Measurements from ENCODE around the gene KRT73. TPM values are rescaled to one million over a fixed set of nuclear protein-coding genes. Genes with fewer than 3 reads are reported as not detected.

Gene KRT73
- total RNA-seq, 2 experiments from 2014 or later: 8.2 to 8.6 TPM

DNA sequence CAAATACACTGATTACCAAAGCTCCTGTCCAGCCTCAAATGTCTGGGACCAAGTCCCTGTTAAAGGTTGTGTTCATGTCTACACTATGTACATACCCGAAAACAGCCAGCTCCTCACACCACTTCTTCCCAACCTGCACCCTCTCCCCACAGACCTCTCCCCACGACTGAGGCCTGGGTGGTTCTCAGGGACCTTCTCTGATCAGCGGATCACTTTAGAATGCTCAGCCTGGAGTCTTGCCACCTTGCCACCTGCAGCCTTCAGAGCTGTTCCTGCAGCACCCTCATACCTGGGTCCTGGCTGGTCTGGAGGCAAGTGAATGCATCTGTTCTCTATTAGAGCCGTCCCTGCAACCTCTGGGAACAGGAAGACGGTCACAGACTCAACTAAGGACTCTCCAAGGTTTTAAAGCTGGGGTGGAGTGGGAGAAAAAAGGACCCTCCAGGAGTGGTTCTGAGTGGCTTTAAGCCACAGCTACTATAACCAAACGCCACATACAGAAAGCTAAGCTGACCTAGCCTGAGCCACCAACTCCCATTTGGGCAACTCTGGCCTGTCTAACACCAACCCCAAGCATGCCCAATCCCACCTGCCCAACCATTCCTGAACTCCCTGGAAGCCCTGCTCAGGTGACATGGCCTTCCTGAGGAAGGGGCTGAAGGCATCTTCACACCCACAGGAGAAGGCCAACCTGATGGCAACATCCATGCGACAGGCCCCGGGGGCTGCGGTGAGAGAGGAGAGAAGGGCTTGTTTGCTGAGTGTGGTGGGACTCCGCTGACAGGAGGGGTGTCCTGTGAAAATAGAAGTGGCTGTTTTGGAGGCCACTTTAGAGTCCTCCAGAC, 25.1 kb upstream of the KRT73 start:
- Mint-ChIP-seq H3K9me3 (peaks cover 19% of the 10 kb centered on the region), H3K4me3 (no peak overlapping the region), H3K36me3 (ENCODE audit: low read depth) (peaks cover 22% of the 10 kb centered on the region), H3K27me3 (peaks cover 7% of the 10 kb centered on the region), H3K4me1 (peaks cover 66% of the 10 kb centered on the region), H3K27ac (peak overlapping the region; percentile 76)
- ChIA-PET CTCF (interaction anchor here (0.9 to 1.4 kb wide), 2 partner anchors 33 to 236 kb away, joined by 3 to 4 read pairs; no protein-coding TSS in a partner anchor), POLR2A (no interaction called here)
- no peak for DNase-seq

DNA sequence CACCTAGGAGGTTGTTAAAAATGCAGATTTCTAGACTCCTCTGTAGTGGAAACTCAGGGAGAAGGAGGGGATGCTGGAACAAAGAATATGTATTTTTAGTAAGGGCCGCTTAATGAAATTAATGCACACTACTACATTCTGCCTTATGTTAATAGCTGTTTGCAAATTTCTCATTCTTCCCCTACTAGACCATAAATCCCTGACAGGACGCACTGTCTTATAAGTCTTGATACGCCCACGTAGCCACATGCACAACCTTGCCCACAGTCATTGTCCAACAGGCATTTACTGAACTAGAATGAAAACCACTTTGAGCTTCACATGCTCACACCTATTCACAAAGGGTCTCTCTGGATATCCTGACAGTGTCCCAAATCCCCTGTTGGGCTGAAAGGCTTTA, 23.1 kb upstream of the KRT73 start:
- POLR2A ChIA-PET: no interaction called here
- H3K36me3 Mint-ChIP-seq (ENCODE audit: low read depth): peaks cover 16% of the 10 kb centered on the region
- peaks cover 9% of the 10 kb centered on the region for H3K27me3 Mint-ChIP-seq

DNA sequence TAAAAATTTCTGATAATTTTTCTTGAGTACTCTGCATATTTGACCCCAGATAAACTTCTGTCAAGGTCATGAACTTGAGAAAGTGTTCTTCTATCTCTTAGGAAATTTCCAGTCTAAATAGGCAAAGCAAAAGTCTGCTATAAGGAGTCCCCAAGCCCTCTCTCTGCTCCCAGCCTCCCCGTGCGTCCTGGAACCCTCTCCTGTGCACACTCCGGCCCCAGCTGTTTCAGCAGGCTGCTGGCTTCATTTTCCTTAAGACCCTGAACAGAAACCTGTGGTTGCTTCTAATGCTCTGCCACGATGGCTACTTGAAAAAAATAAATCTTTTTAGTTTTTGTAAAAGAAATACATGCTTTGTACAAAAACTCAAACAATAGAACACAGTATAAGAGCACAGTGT, 18.9 kb upstream of the KRT73 start:
- peak; percentile 3 for DNase-seq
- H3K4me3 Mint-ChIP-seq: no peak overlapping the region
- H3K27me3 Mint-ChIP-seq: peaks cover 9% of the 10 kb centered on the region
- H3K27ac Mint-ChIP-seq: no peak overlapping the region
- H3K9me3 Mint-ChIP-seq: peaks cover 8% of the 10 kb centered on the region
- CTCF ChIA-PET: no interaction called here
- no peaks in the 10 kb centered on the region for H3K36me3 Mint-ChIP-seq (ENCODE audit: low read depth)
- peaks cover 45% of the 10 kb centered on the region for H3K4me1 Mint-ChIP-seq
- POLR2A ChIA-PET: no interaction called here

More for the DNA sequence above, 23.1 kb upstream of the KRT73 start:
- H3K4me1 Mint-ChIP-seq: peaks cover 51% of the 10 kb centered on the region
- no peak overlapping the region for H3K4me3 Mint-ChIP-seq
- H3K27ac Mint-ChIP-seq: no peak overlapping the region
- CTCF ChIA-PET: no interaction called here
- DNase-seq: no peak
- H3K9me3 Mint-ChIP-seq: peaks cover 19% of the 10 kb centered on the region

DNA sequence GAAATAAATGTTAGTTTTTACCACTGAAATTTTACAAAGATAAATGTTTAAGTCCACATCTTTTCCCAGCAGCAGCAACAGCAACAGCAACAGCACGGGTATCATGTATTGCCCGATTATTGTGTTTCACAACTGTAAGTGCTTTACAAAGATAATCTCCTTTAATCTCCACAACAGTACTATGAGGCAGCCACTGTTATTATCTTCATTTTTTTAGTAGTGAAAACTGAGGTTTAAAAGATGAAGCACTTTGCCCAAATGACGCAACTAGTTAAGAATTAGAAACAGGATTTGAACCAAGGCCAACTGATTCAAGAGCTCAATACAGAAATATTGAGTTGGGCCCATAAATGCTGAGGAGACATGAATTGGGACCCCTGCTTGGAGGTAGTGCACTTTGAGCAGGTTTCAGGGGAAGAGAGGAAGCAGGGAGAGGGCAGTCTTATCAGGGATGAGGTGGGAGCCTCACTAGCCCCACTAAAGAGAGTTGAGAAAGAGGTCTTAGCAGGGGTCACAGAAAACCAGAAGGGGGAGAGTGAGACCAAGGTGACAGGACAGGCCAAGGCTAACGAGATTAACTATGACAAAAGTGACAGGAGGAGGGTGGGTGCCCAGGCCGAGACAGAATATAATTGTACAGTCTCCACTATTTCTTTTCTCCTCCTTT, 18.4 kb upstream of the KRT73 start:
- DNase-seq: no peak
- Mint-ChIP-seq H3K36me3 (ENCODE audit: low read depth) (no peaks in the 10 kb centered on the region), H3K4me3 (no peak overlapping the region), H3K27me3 (peaks cover 9% of the 10 kb centered on the region), H3K4me1 (peaks cover 45% of the 10 kb centered on the region), H3K9me3 (peaks cover 8% of the 10 kb centered on the region), H3K27ac (peak overlapping the region; percentile 47)
- ChIA-PET POLR2A (no interaction called here), CTCF (interaction anchor here (1.3 kb wide), 1 partner anchor 19 kb away, joined by 3 read pairs; no protein-coding TSS in a partner anchor)

DNA sequence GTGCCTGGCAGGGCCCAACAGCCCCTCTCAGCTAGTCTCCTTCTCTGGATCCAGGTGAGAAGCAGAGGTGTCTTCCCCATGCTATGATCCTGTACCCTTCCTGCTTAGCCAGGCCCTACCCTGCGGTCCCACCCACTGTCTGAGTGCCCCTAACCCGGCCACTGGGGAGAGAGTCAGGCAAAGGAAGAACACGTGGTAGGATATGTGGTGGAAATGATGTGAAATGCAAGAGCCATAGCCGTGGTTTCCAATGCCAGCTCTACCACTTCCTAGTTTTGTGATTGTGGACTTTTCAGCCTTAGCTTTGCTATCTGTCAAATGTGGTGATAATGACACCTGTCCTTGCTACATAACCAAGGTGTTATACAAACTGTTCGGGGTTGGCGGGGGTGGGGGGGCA, 17.8 kb upstream of the KRT73 start:
- CTCF ChIA-PET: interaction anchor here (1.3 kb wide), 1 partner anchor 19 kb away, joined by 3 read pairs; no protein-coding TSS in a partner anchor
- H3K9me3 Mint-ChIP-seq: peaks cover 8% of the 10 kb centered on the region
- POLR2A ChIA-PET: no interaction called here
- peaks cover 9% of the 10 kb centered on the region for H3K27me3 Mint-ChIP-seq
- H3K27ac Mint-ChIP-seq: peak overlapping the region; percentile 47
- no peak overlapping the region for H3K4me3 Mint-ChIP-seq
- DNase-seq: peak; percentile 6
- H3K4me1 Mint-ChIP-seq: peaks cover 47% of the 10 kb centered on the region
- no peaks in the 10 kb centered on the region for H3K36me3 Mint-ChIP-seq (ENCODE audit: low read depth)

DNA sequence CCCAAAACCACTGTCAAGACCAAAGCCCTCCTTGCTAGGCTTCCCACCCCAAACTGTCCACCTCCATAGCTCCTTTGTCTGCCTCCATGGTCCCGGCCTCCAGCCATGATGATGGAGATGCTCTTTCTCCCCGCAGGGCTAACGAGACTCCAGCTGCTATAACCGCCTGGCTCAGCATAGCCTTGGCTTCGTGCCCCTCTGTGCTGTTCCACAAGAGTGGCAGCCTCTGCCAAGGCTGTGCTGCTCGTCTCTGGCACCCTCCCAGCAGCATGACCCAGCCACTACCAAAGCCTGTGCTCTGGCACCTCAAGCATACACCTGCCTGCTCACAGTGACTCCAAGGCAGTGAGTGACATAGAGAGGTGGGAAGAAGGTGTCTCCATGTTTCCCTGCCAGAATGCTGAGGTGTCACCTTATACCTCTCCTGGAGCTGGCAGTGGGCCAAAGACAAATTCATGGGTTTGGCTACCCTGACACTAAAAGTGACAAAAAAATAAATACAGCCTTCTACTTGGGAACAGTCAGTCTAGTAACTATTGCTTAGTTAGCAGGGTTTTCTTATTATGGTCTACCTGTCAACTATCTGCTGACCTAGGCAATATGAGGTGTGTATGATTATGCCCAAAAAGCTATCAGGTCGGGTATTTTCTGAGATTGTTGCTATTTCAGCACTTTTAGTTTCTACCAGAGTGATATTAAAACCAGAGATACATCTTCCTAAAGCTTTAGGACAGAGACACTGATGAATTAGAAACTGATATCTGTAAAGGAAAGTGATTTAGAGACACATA, 16.1 kb upstream of the KRT73 start:
- Mint-ChIP-seq H3K9me3 (peaks cover 4% of the 10 kb centered on the region), H3K27me3 (peaks cover 4% of the 10 kb centered on the region), H3K27ac (peak overlapping the region; percentile 78), H3K4me1 (peaks cover 63% of the 10 kb centered on the region), H3K4me3 (no peak overlapping the region), H3K36me3 (ENCODE audit: low read depth) (no peaks in the 10 kb centered on the region)
- CTCF ChIA-PET: interaction anchor here (1.0 to 1.4 kb wide), 3 partner anchors 17 to 48 kb away, joined by 3 to 4 read pairs (median 3); no protein-coding TSS in a partner anchor
- peak; percentile 3 for DNase-seq
- POLR2A ChIA-PET: no interaction called here

DNA sequence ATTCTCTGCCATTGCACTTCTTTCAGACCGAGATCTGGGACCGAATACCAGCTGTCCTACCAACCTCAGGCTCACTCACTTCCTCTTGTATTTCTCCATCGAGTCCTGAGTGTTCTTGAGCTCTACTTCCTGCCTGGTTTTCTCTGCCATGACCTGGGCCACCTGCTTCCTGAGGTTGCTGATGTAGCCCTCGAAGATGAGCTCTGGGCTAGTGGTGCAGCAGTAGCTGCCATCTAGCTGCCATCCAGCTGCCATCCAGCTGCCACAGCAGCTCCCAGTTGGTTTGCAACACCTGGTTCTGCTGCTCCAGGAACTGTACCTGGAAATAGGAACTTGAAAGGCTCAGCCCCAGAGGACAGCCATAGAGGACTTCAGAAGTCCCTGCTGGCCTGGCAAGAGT, 15.0 kb upstream of the KRT73 start:
- Mint-ChIP-seq H3K27ac (peak overlapping the region; percentile 83), H3K4me3 (no peak overlapping the region)
- CTCF ChIA-PET: interaction anchor here (1.0 to 1.4 kb wide), 4 partner anchors 14 to 46 kb away, joined by 3 read pairs; no protein-coding TSS in a partner anchor

DNA sequence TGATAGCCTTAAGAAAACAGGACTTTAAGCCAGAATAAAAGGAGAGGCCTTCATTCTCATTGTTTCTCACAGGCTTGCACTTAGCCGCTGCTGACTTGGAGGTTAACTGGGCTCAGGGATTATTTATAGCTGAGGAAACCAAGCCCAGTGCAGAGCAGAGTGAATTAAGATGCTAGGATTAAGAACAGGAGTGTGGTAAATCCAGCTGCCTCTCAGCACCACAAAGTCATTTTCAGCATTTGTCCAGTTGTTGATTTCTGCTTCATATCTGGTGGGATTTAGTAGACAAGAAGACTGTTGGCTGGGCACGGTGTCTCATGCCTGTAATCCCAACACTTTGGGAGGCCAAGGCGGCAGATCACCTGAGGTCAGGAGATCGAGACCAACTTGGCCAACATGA, 14.3 kb upstream of the KRT73 start:
- H3K4me1 Mint-ChIP-seq: peaks cover 72% of the 10 kb centered on the region
- DNase-seq: no peak
- POLR2A ChIA-PET: no interaction called here

More for the DNA sequence above, 15.0 kb upstream of the KRT73 start:
- Mint-ChIP-seq H3K9me3 (peaks cover 2% of the 10 kb centered on the region), H3K36me3 (ENCODE audit: low read depth) (no peaks in the 10 kb centered on the region), H3K27me3 (peaks cover 2% of the 10 kb centered on the region), H3K4me1 (peaks cover 66% of the 10 kb centered on the region)
- POLR2A ChIA-PET: no interaction called here
- peak; percentile 54 for DNase-seq

DNA sequence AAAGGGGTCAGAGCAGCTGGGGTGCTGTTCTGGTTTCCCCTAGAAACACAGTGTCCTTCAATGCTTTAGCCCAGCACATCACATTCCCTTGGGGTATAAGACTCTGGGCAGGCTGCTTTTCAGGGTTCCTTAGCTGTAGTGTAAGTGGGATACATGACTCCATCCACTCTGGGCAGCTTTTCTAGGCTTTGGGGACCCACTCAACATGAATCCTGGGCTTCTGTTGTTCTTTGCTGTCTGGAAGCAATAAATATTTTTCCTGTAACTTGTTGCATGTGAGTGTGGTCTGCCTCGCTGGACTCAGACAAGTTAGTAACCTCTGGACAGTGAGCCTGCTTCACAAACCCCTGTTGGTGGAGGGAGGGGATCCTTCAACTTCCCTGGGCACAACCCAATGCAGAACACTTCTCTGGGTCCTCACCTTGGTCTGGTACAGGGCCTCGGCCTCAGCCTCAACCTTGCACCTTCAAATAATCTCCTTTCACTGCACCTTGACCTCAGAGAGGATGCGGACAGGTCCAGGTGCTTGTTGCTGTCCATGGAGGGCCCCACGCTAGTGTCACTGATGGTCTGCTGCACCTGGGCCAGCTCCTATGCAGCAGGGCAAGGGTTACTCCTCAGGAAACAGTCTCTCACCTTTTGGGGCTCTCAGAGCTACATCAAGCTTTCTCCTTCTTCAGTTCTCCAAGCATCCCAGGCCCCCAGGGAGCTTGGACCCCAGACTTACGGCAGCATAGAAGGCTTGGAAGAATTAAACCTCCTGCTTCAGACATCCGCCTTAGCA, 13.5 kb upstream of the KRT73 start:
- POLR2A ChIA-PET: interaction anchor here (0.6 kb wide), 1 partner anchor 205 kb away, joined by 3 read pairs; no protein-coding TSS in a partner anchor
- Mint-ChIP-seq H3K27me3 (no peaks in the 10 kb centered on the region), H3K27ac (no peak overlapping the region), H3K9me3 (peaks cover 2% of the 10 kb centered on the region), H3K4me3 (no peak overlapping the region), H3K36me3 (ENCODE audit: low read depth) (peaks cover under 1% of the 10 kb centered on the region), H3K4me1 (peaks cover 78% of the 10 kb centered on the region)
- CTCF ChIA-PET: interaction anchor here (1.9 kb wide), 1 partner anchor 13 kb away, joined by 4 read pairs; no protein-coding TSS in a partner anchor
- DNase-seq: peak; percentile 5

More for the DNA sequence above, 14.3 kb upstream of the KRT73 start:
- H3K36me3 Mint-ChIP-seq (ENCODE audit: low read depth): no peaks in the 10 kb centered on the region
- H3K9me3 Mint-ChIP-seq: peaks cover 2% of the 10 kb centered on the region
- H3K4me3 Mint-ChIP-seq: no peak overlapping the region
- CTCF ChIA-PET: interaction anchor here (0.6 to 1.9 kb wide), 4 partner anchors 12 to 53 kb away, joined by 3 to 4 read pairs (median 3); no protein-coding TSS in a partner anchor
- no peaks in the 10 kb centered on the region for H3K27me3 Mint-ChIP-seq
- H3K27ac Mint-ChIP-seq: peak overlapping the region; percentile 83

DNA sequence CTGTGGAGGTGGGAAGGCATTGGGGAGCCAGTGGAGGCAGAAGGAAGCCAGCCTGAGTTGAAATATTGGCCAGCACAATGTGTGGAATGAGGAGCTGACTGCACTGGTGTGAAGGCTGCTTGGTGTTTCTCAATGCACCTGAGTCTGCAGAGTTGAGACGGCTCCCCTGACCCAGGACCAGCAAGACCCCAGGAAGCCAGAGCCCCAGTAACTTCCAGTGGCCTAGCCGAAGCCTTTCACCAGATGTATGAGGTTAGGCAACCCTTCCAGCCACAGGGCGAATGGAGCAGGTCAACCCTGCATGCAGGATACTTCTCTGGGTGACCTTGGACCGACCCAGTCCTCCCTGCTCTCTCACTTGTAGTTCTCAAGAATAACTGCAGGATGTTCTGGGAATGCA, 12.9 kb upstream of the KRT73 start:
- ChIA-PET POLR2A (no interaction called here), CTCF (interaction anchor here (1.9 kb wide), 1 partner anchor 14 kb away, joined by 4 read pairs; no protein-coding TSS in a partner anchor)
- Mint-ChIP-seq H3K36me3 (ENCODE audit: low read depth) (peaks cover 1% of the 10 kb centered on the region), H3K27me3 (no peaks in the 10 kb centered on the region), H3K4me1 (peaks cover 74% of the 10 kb centered on the region), H3K4me3 (no peak overlapping the region), H3K9me3 (peaks cover 2% of the 10 kb centered on the region), H3K27ac (peak overlapping the region; percentile 91)
- DNase-seq: peak; percentile 1

DNA sequence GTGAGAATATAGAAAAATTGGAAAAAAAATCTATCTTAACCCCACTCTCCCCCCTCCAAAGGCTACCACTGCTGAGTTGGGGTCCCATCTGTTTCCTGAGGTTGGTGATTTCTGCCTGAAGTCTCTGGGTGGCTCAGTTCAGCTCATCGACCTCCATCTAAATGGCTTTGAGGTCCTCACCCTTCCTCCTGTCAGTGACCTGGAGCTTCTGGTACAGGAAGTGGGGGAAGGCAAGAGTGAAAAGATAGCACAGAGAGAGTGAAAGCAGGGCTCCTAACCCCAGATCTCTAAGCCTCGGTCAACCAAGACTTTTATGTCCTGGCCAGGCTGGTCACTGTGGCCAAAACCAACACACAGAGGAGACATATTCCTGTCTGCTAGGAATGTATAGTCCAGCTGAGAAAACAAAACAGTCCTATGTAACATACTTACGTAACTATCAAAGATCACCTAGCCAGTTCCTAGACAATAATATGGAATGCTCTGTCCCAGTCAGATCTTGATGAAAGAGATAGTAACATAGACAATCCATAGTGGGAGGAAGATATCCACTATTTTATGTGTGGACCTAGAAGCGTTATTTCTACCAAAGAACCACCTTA, 12.3 kb upstream of the KRT73 start:
- CTCF ChIA-PET: interaction anchor here (1.9 kb wide), 1 partner anchor 14 kb away, joined by 4 read pairs; no protein-coding TSS in a partner anchor
- Mint-ChIP-seq H3K27me3 (no peaks in the 10 kb centered on the region), H3K4me1 (peaks cover 74% of the 10 kb centered on the region), H3K9me3 (peaks cover 2% of the 10 kb centered on the region), H3K4me3 (peak overlapping the region; percentile 68), H3K27ac (peak overlapping the region; percentile 91), H3K36me3 (ENCODE audit: low read depth) (peaks cover 1% of the 10 kb centered on the region)
- DNase-seq: peak; percentile 29
- POLR2A ChIA-PET: no interaction called here

All from activated CD4-positive, alpha-beta T cell treated with anti-CD3 and anti-CD28 coated beads, Interleukin-2, amount 10 ng/mL, durations not matched to agents 7 days and 5 days (primary cell).